Stimulated activated CD8-positive, alpha-beta memory T cell treated with anti-CD3 and anti-CD28 coated beads, Interleukin-4, amount 100 ng/mL, for 48 hours (primary cell): ENCODE measurements around the gene CELF2.

ENCODE experiments used
- DNase-seq: peaks from one replicate; pipeline ENCODE4 v3.0.0-alpha.2; 2020

The CELF2 gene

GRCh38 chr10:11138314-11139033 is 120.8 kb downstream of the CELF2 start:
- no peak for DNase-seq

- no peak for DNase-seq
Measured at GRCh38 chr10:11140963-11141362, 123.3 kb downstream of the CELF2 start.

- no peak for DNase-seq
Measured at GRCh38 chr10:11141571-11142091, 124.0 kb downstream of the CELF2 start.

- DNase-seq: no peak
Measured at GRCh38 chr10:11142777-11143176, 125.1 kb downstream of the CELF2 start.

- no peak for DNase-seq
Measured at GRCh38 chr10:11143242-11143641, 125.6 kb downstream of the CELF2 start.

- DNase-seq: no peak
Measured at GRCh38 chr10:11144626-11145494, 127.2 kb downstream of the CELF2 start.

- DNase-seq: peak; percentile 69
Measured at GRCh38 chr10:11145495-11145855, 127.8 kb downstream of the CELF2 start.

- no peak for DNase-seq
Measured at GRCh38 chr10:11146402-11147171, 128.9 kb downstream of the CELF2 start.

GRCh38 chr10:11147722-11148121 is 130.1 kb downstream of the CELF2 start:
- DNase-seq: no peak

GRCh38 chr10:11148142-11149028 is 130.7 kb downstream of the CELF2 start:
- no peak for DNase-seq

- no peak for DNase-seq
Measured at GRCh38 chr10:11149807-11150141, 132.1 kb downstream of the CELF2 start.

GRCh38 chr10:11150231-11150731 is 132.6 kb downstream of the CELF2 start:
- no peak for DNase-seq

GRCh38 chr10:11150879-11151415 is 133.3 kb downstream of the CELF2 start:
- DNase-seq: no peak

- DNase-seq: no peak
Measured at GRCh38 chr10:11152801-11153200, 135.1 kb downstream of the CELF2 start.

- no peak for DNase-seq
Measured at GRCh38 chr10:11153245-11153644, 135.6 kb downstream of the CELF2 start.

- DNase-seq: no peak
Measured at GRCh38 chr10:11153766-11154165, 136.1 kb downstream of the CELF2 start.

GRCh38 chr10:11154333-11154732 is 136.7 kb downstream of the CELF2 start:
- DNase-seq: no peak

GRCh38 chr10:11154849-11155498 is 137.3 kb downstream of the CELF2 start:
- DNase-seq: no peak

- DNase-seq: no peak
Measured at GRCh38 chr10:11156480-11156879, 138.8 kb downstream of the CELF2 start.

- no peak for DNase-seq
Measured at GRCh38 chr10:11157292-11158076, 139.8 kb downstream of the CELF2 start.
